T-helper 2 cell treated with Interferon-gamma antibody and Interleukin-4, amounts not matched to agents 5 μg/mL and 100 μg/mL, for 36 hours (primary cell): Measurements from ENCODE around the gene TRIM26.
A peak's percentile ranks its signal among the peaks of the same experiment; 100 is the strongest.
"Not testable (repeated sequence)": the region's sequence is repeated elsewhere in the genome, so short reads cannot be mapped to it uniquely, and the experiment has no call there.

Experiments
- DNase-seq: peaks from one replicate; pipeline ENCODE4 v3.0.0; 2021; ENCODE audit warnings: low spot score
- H3K27ac Mint-ChIP-seq: one replicate; pipeline ENCODE4 v1.8.0; 2021; ENCODE audit warnings: mild to moderate bottlenecking, mixed read lengths
- H3K27me3 Mint-ChIP-seq: one replicate; pipeline ENCODE4 v1.8.0; 2021; ENCODE audit warnings: low read depth, mixed read lengths
- H3K36me3 Mint-ChIP-seq: one replicate; pipeline ENCODE4 v1.8.0; 2021; ENCODE audit warnings: low read depth, mixed read lengths
- H3K4me1 Mint-ChIP-seq: one replicate; pipeline ENCODE4 v1.8.0; 2021; ENCODE audit warnings: low read depth, mixed read lengths
- H3K4me3 Mint-ChIP-seq: one replicate; pipeline ENCODE4 v1.8.0; 2022; ENCODE audit warnings: mild to moderate bottlenecking, moderate library complexity, mixed read lengths
- H3K9me3 Mint-ChIP-seq: one replicate; pipeline ENCODE4 v1.8.0; 2021; ENCODE audit warnings: mixed read lengths

TRIM26 gene

GRCh38 chr6:30169658-30170614, 43.3 kb downstream of the TRIM26 start:
- Mint-ChIP-seq H3K27me3 (peaks cover 42% of the 10 kb centered on the region), H3K36me3 (no peaks in the 10 kb centered on the region), H3K9me3 (no peaks in the 10 kb centered on the region), H3K4me1 (peaks cover 11% of the 10 kb centered on the region), H3K27ac (no peak overlapping the region), H3K4me3 (no peak overlapping the region)
- no peak for DNase-seq

- no peak overlapping the region for H3K27ac Mint-ChIP-seq
- H3K36me3 Mint-ChIP-seq = no peaks in the 10 kb centered on the region
- H3K4me3 Mint-ChIP-seq = no peak overlapping the region
- H3K9me3 Mint-ChIP-seq = no peaks in the 10 kb centered on the region
- no peak for DNase-seq
- peaks cover 32% of the 10 kb centered on the region for H3K27me3 Mint-ChIP-seq
- H3K4me1 Mint-ChIP-seq = peaks cover 11% of the 10 kb centered on the region
These were observed 44.5 kb downstream of the TRIM26 start for GRCh38 chr6:30168741-30169140.

GRCh38 chr6:30167101-30167500, 46.1 kb downstream of the TRIM26 start:
- H3K4me3 Mint-ChIP-seq = no peak overlapping the region

GRCh38 chr6:30165238-30165637, 48.0 kb downstream of the TRIM26 start:
- H3K4me1 Mint-ChIP-seq = peaks cover 15% of the 10 kb centered on the region
- H3K36me3 Mint-ChIP-seq, H3K27me3 Mint-ChIP-seq, H3K9me3 Mint-ChIP-seq, H3K4me3 Mint-ChIP-seq, DNase-seq, H3K27ac Mint-ChIP-seq: not testable (repeated sequence)

More at GRCh38 chr6:30167101-30167500, 46.1 kb downstream of the TRIM26 start:
- no peaks in the 10 kb centered on the region for H3K36me3 Mint-ChIP-seq
- H3K4me1 Mint-ChIP-seq = peaks cover 15% of the 10 kb centered on the region
- DNase-seq = peak; percentile 22
- no peaks in the 10 kb centered on the region for H3K9me3 Mint-ChIP-seq
- H3K27me3 Mint-ChIP-seq = peaks cover 20% of the 10 kb centered on the region
- no peak overlapping the region for H3K27ac Mint-ChIP-seq

GRCh38 chr6:30164714-30165113, 48.5 kb downstream of the TRIM26 start:
- DNase-seq = no peak
- H3K27me3 Mint-ChIP-seq = peaks cover 4% of the 10 kb centered on the region
- H3K27ac Mint-ChIP-seq = no peak overlapping the region
- no peaks in the 10 kb centered on the region for H3K9me3 Mint-ChIP-seq
- no peaks in the 10 kb centered on the region for H3K36me3 Mint-ChIP-seq
- no peak overlapping the region for H3K4me3 Mint-ChIP-seq
- peaks cover 15% of the 10 kb centered on the region for H3K4me1 Mint-ChIP-seq

GRCh38 chr6:30163918-30164654, 49.1 kb downstream of the TRIM26 start:
- Mint-ChIP-seq H3K27me3 (peaks cover 4% of the 10 kb centered on the region), H3K27ac (no peak overlapping the region), H3K36me3 (no peaks in the 10 kb centered on the region), H3K9me3 (no peaks in the 10 kb centered on the region), H3K4me1 (peaks cover 16% of the 10 kb centered on the region), H3K4me3 (no peak overlapping the region)
- no peak for DNase-seq

GRCh38 chr6:30163090-30163917, 49.9 kb downstream of the TRIM26 start, which contains the start of gene TRIM15:
Gene TRIM15 (plus strand): TSS chr6:30163546. CDS start chr6:30163685, 139 bp downstream.
- Mint-ChIP-seq H3K4me1 (peaks cover 17% of the 10 kb centered on the region), H3K27ac (no peak within 1 kb of the TSS), H3K9me3 (no peaks in the 10 kb centered on the region), H3K4me3 (peak within 1 kb of the TSS; percentile 34), H3K27me3 (peaks cover 2% of the 10 kb centered on the region), H3K36me3 (no peaks in the 10 kb centered on the region)
- peak; percentile 52 for DNase-seq

- Mint-ChIP-seq H3K27ac (no peak overlapping the region), H3K9me3 (no peaks in the 10 kb centered on the region), H3K36me3 (no peaks in the 10 kb centered on the region), H3K4me1 (peaks cover 18% of the 10 kb centered on the region), H3K4me3 (peak overlapping the region; percentile 31), H3K27me3 (no peaks in the 10 kb centered on the region)
- DNase-seq = no peak
These were observed 50.7 kb downstream of the TRIM26 start for GRCh38 chr6:30162265-30163089.

- Mint-ChIP-seq H3K4me1 (peaks cover 12% of the 10 kb centered on the region), H3K4me3 (no peak within 1 kb of the TSS), H3K27me3 (no peaks in the 10 kb centered on the region)
These were observed 52.2 kb downstream of the TRIM26 start, which contains the start of gene TRIM10 for GRCh38 chr6:30160785-30161531. Gene TRIM10 (minus strand): TSS chr6:30161211. CDS start chr6:30160858, 353 bp downstream.

GRCh38 chr6:30160008-30160784, 53.0 kb downstream of the TRIM26 start:
- no peak overlapping the region for H3K4me3 Mint-ChIP-seq
- peaks cover 12% of the 10 kb centered on the region for H3K4me1 Mint-ChIP-seq
- no peaks in the 10 kb centered on the region for H3K36me3 Mint-ChIP-seq
- no peaks in the 10 kb centered on the region for H3K27me3 Mint-ChIP-seq
- no peaks in the 10 kb centered on the region for H3K9me3 Mint-ChIP-seq
- no peak overlapping the region for H3K27ac Mint-ChIP-seq
- no peak for DNase-seq

More at GRCh38 chr6:30160785-30161531, 52.2 kb downstream of the TRIM26 start, which contains the start of gene TRIM10:
- H3K36me3 Mint-ChIP-seq = no peaks in the 10 kb centered on the region
- H3K27ac Mint-ChIP-seq = no peak within 1 kb of the TSS
- no peaks in the 10 kb centered on the region for H3K9me3 Mint-ChIP-seq
- DNase-seq = no peak

- no peak for DNase-seq
- Mint-ChIP-seq H3K4me1 (peaks cover 12% of the 10 kb centered on the region), H3K9me3 (no peaks in the 10 kb centered on the region), H3K27ac (no peak overlapping the region), H3K4me3 (no peak overlapping the region), H3K27me3 (peaks cover 4% of the 10 kb centered on the region), H3K36me3 (no peaks in the 10 kb centered on the region)
These were observed 54.6 kb downstream of the TRIM26 start for GRCh38 chr6:30158475-30159040.
